Skeletal muscle tissue (tissue), 4 donors: ENCODE data around the gene MYPN. TPM values are rescaled to one million over a fixed set of nuclear protein-coding genes. Genes with fewer than 3 reads are reported as not detected.
"Not testable (repeated sequence)": the region's sequence is repeated elsewhere in the genome, so short reads cannot be mapped to it uniquely, and the experiment has no call there.

Source experiments
- H3K27ac ChIP-seq: one replicate; pipeline ENCODE4 v1.7.0; 2013; ENCODE audit warnings: mild to moderate bottlenecking, low read depth, low read length, inconsistent platforms
- H3K27me3 ChIP-seq, 3 donors: one replicate each; pipeline ENCODE4 v1.7.0; 2013; ENCODE audit warnings: low read length in 3 of 3; ENCODE audit not compliant: control insufficient read depth in 3 of 3, insufficient read depth in 3 of 3
- H3K36me3 ChIP-seq, 3 donors: one replicate each; pipeline ENCODE4 v1.7.0; 2013; ENCODE audit warnings: low read length in 3 of 3; ENCODE audit not compliant: control insufficient read depth in 3 of 3, insufficient read depth in 3 of 3
- H3K4me1 ChIP-seq, 3 donors: one replicate each; pipeline ENCODE4 v1.7.0; 2013; ENCODE audit warnings: low read length in 3 of 3, mild to moderate bottlenecking in 3 of 3; ENCODE audit not compliant: control insufficient read depth in 3 of 3, insufficient read depth in 3 of 3
- H3K4me3 ChIP-seq, 3 donors: one replicate each; pipeline ENCODE4 v1.7.0; 2013; ENCODE audit warnings: low read length in 3 of 3
- H3K9ac ChIP-seq, 3 donors: one replicate each; pipeline ENCODE4 v1.7.0; 2013; ENCODE audit warnings: low read length in 3 of 3, mild to moderate bottlenecking in 3 of 3, moderate library complexity in 2 of 3, low read depth in 1 of 3
- H3K9me3 ChIP-seq, 3 donors: one replicate each; pipeline ENCODE4 v1.7.0; 2013; ENCODE audit warnings: low read length in 3 of 3; ENCODE audit not compliant: control insufficient read depth in 3 of 3
- total RNA-seq: library from RNA; depleted of rRNA; stranded (reverse); fragments of >200 nt; gene quantifications from one replicate; pipeline ENCODE4 v1.2.3, GENCODE V29; 2014
- donor health status: Osteomylitis.

MYPN gene
- total RNA-seq, 1 donor from 2014 or later, result 57.4 TPM

DNA sequence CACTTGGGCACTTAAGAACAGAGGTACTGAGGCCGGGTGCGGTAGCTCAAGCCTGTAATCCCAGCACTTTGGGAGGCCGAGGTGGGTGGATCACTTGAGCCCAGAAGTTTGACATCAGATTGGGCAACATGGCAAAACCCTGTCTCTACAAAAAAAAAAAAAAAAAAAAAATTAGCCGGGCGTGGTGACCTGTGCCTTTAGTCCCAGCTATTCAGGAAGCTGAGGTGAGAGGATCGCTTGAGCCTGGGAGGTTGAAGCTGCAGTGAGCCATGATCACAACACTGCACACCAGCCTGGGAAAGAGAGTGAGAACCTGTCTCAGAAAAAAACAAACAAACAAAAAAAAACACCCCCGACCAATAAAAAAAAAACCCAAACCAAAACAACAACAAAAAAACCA, 48.2 kb downstream of the MYPN start:
- Histone ChIP-seq H3K4me1 (peaks cover 33 to 39% (median 33%) of the 10 kb centered on the region in 3 donors), H3K27ac (peak overlapping the region; percentile 19), H3K36me3 (peaks cover 6 to 23% (median 16%) of the 10 kb centered on the region in 3 donors)
- not testable (repeated sequence) for H3K9ac ChIP-seq, H3K9me3 ChIP-seq, H3K27me3 ChIP-seq, H3K4me3 ChIP-seq

DNA sequence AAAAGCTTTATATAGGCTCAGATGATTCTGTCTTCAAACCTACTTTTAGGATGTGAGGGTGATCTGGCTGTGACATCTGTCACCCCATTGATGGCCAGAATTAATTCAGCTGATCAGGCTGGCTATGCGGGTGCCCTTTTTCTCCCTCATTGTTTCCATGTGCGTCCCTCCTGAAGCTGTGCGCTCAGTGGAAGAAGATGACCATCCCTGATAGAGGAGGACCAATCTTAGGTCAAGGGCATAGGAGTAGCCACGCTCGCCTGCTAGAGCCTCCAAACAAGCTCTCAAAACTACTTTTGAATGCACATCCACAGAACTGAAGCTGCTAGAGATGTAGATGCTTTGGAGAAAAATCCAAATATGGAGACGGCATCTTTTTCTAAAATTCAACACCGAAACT, 48.7 kb downstream of the MYPN start:
- peak overlapping the region; percentile 19 for H3K27ac ChIP-seq
- H3K4me1 ChIP-seq, result peaks cover 31 to 37% (median 32%) of the 10 kb centered on the region in 3 donors

DNA sequence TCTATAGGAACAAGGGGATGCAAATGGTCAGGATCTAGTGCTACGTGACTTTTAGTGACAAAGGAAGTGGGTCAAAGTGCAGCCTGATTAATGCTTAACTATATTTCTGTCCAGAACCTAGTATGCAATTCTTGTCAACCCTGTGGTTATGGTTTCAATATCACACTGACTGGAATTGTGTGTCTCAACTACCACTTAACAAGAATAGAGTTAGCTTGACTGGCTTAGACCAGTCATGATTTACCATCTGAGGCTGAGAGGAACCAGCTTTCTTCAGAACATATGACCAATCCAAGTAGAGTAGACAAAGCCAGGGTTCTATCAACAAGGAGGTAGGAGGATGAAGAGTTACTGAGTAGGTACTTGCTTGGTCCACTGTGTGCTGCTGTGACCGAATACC, 54.4 kb downstream of the MYPN start:
- no peaks in the 10 kb centered on the region for H3K27me3 ChIP-seq
- no peaks in the 10 kb centered on the region for H3K9me3 ChIP-seq
- H3K36me3 ChIP-seq, result peaks cover 30 to 59% (median 49%) of the 10 kb centered on the region in 3 donors
- H3K4me3 ChIP-seq, result no peak overlapping the region
- H3K27ac ChIP-seq, result no peak overlapping the region
- H3K9ac ChIP-seq, result no peak overlapping the region
- H3K4me1 ChIP-seq, result peaks cover 0 to 5% (median 4%) of the 10 kb centered on the region in 3 donors

More for the DNA sequence above, 48.7 kb downstream of the MYPN start:
- Histone ChIP-seq H3K4me3 (no peak overlapping the region), H3K9ac (no peak overlapping the region), H3K9me3 (no peaks in the 10 kb centered on the region), H3K27me3 (no peaks in the 10 kb centered on the region), H3K36me3 (peaks cover 9 to 23% (median 20%) of the 10 kb centered on the region in 3 donors)

DNA sequence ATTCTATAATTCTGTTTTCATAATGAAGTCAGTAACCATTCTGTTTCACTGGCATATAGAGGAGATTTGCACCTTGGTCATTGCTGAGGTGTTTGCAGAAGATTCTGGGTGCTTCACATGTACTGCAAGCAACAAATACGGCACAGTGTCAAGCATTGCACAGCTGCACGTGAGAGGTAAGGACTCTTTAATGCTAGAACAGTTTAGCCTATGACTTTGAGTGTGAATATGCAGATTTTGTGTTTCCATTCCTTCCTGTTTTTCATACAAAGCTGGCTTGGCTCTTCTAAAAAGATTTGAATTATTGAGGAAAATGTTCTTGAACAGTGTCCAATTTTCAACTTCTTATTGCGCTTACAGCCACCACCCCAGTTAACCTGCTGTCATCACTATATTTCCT, 56.4 kb downstream of the MYPN start:
- Histone ChIP-seq H3K27ac (no peak overlapping the region), H3K36me3 (peaks cover 37 to 66% (median 48%) of the 10 kb centered on the region in 3 donors), H3K9ac (no peak overlapping the region), H3K27me3 (no peaks in the 10 kb centered on the region), H3K4me1 (no peaks in the 10 kb centered on the region), H3K9me3 (no peaks in the 10 kb centered on the region), H3K4me3 (no peak overlapping the region)

DNA sequence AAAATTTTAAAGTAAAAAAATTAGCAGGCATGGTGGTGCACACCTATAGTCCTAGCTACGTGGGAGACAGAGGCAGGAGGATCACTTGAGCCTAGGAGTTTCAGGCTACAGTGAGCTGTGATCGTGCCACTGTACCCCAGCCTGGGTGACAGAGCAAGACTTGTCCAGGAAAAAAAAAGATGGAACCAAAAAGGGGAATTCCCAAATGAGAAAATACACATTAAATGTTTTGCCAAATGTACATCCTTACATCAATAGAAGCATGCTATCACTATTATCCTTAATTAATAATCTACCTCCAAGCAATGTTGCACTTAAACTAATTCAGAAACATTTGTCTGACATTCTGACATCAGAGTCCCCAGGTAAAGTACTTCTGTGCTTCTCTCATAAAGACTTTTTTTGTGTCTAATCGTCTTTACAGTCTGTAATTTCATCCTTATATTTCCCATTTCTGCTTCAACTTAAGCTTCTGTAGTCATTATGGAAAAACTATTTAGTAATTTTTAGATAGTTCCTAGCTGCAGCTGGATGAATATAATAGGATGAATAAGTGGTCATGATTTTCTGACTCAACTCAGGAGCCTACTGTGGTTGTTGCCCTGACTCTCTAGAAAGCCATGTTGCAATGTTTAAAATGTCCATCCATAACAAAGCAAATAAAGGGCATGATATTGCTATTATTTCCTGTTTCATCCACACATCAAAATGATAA, 57.7 kb downstream of the MYPN start:
- peaks cover 39 to 69% (median 55%) of the 10 kb centered on the region in 3 donors for H3K36me3 ChIP-seq
- H3K9me3 ChIP-seq, result no peaks in the 10 kb centered on the region
- H3K27me3 ChIP-seq, result no peaks in the 10 kb centered on the region
- H3K4me3 ChIP-seq, result no peak overlapping the region
- no peaks in the 10 kb centered on the region for H3K4me1 ChIP-seq
- no peak overlapping the region for H3K9ac ChIP-seq
- no peak overlapping the region for H3K27ac ChIP-seq

DNA sequence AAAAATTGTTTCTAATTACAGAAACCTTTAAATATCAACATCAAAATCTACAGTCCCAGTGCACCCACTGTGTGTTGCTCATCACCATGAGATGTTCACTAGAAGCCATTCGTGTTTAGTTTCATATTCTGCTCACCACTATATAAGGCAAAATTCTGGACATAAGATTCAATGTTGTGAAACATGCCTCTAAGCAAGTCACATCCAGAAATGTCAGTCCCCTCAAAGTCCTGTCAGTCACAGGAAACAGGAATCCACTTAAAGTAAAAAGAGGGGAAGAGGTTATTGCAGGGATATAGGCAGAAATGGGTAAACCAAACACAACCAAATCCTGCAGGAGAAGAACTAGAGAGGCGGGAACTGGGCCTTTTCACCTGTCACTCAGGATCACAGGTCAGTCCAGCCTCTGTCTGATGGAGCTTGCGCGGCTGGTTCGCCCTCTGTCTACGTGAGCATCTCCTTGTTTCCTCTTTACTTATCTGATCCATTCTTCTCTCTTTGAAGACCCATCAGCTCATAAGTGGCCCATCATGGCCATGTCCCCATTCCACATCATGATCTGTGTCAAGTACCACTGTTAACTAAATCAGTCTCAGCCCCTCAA, 58.4 kb downstream of the MYPN start:
- Histone ChIP-seq H3K9me3 (no peaks in the 10 kb centered on the region), H3K27me3 (no peaks in the 10 kb centered on the region), H3K4me3 (no peak overlapping the region), H3K9ac (no peak overlapping the region), H3K4me1 (no peaks in the 10 kb centered on the region), H3K36me3 (peaks cover 34 to 63% (median 54%) of the 10 kb centered on the region in 3 donors), H3K27ac (no peak overlapping the region)

DNA sequence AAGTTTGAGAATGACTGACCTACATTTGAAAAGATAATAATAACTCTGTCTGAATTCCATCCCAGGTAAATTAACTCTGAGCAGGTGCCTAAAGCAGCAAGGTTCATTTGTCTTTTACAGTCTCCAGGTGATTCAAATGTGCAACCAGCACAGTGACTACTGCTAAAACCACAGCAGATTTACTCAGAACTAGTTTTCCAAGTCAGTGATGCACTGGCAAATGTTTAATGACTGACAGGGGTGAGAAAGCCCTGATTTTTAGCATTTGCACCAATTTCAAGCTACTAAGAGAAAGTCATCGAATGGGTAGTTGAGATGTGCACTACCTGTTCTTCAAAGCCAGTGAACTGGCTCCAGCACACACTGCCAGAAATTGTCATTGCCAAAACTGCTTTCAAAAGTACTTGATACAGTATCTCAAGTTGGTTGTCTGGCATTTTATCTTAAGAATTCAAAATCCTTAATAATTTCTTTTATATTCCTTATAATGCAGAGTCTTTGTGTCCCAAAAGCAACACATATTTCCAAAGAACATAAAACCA, 62.3 kb downstream of the MYPN start:
- Histone ChIP-seq H3K9me3 (no peaks in the 10 kb centered on the region), H3K27me3 (no peaks in the 10 kb centered on the region), H3K4me3 (no peak overlapping the region), H3K27ac (no peak overlapping the region), H3K9ac (no peak overlapping the region), H3K36me3 (peaks cover 34 to 65% (median 46%) of the 10 kb centered on the region in 3 donors), H3K4me1 (no peaks in the 10 kb centered on the region)

DNA sequence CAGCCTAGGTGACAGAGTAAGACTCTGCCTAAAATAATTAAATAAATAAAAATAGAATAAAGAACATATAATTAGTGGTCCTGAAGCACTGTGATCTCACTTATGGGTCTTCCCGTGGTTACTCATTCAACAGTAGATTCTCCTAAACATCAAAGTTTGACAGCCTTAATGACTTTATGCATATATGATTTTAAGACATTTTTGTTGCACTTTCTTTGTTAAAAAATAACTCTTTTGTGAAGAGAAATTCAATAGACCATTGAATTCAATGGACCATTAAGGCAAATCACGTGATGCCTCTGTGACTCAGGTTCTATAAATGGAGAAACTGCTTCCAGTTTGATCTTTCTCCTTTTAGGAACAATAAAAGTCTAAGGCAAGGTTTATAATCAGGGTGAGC, 63.0 kb downstream of the MYPN start:
- Histone ChIP-seq H3K9me3 (no peaks in the 10 kb centered on the region), H3K9ac (no peak overlapping the region), H3K4me1 (no peaks in the 10 kb centered on the region), H3K27me3 (no peaks in the 10 kb centered on the region), H3K36me3 (peaks cover 32 to 60% (median 45%) of the 10 kb centered on the region in 3 donors), H3K4me3 (no peak overlapping the region), H3K27ac (no peak overlapping the region)

DNA sequence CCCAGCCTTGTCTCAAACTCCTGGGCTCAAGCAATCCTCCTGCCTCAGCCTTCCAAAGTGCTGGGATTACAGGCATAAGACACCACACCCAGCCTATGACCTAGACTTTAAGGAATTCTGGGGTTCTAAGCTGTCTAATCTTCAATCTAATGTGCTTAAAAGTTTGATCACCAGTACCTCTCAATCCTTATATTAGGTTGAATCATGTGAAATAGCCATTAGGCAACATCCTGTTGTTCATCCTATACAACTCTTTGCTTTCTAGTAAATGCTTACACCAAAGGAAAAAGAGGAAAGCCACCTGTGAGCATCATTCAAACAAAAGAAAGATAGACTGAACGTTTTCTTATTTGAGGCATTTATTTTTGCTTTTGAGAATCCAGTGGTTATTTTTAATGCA, 66.7 kb downstream of the MYPN start:
- Histone ChIP-seq H3K9me3 (no peaks in the 10 kb centered on the region), H3K9ac (no peak overlapping the region), H3K4me1 (peaks cover 0 to 5% (median 0%) of the 10 kb centered on the region in 3 donors), H3K36me3 (peaks cover 13 to 42% (median 27%) of the 10 kb centered on the region in 3 donors), H3K27ac (no peak overlapping the region), H3K27me3 (no peaks in the 10 kb centered on the region), H3K4me3 (no peak overlapping the region)

DNA sequence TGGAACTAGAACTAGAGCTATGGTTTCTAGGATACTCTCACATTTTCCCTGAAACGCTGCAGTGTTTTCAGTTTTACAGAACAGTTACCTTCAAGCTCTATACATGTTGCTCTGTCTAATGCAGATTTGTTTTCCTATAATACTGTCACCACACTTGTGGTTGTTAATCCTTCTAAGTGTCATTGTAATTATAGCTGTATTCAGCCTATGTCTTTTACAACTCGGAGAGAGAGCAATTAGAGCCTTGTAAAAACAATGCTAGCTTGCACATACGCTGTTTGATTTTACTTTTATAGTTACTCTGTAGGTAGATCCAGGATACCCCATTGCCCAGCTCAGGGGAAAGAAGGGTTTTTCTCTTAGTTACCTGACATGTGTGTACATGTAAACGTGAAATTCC, 67.5 kb downstream of the MYPN start:
- Histone ChIP-seq H3K27me3 (no peaks in the 10 kb centered on the region), H3K9me3 (no peaks in the 10 kb centered on the region), H3K36me3 (peaks cover 16 to 35% (median 23%) of the 10 kb centered on the region in 3 donors), H3K27ac (no peak overlapping the region), H3K4me1 (peaks cover 0 to 5% (median 0%) of the 10 kb centered on the region in 3 donors), H3K4me3 (no peak overlapping the region), H3K9ac (no peak overlapping the region)
